K562 (cell line): ENCODE measurements around the gene TMEM132C. TPM values are rescaled to one million over a fixed set of nuclear protein-coding genes. Genes with fewer than 3 reads are reported as not detected.

Source experiments
- ATAC-seq: fragments of 200-7000 bp; cut with Tn5 transposase; 3 replicates; pipeline ENCODE4 v1.9.1; 2020; ENCODE audit warnings: moderate library complexity
- BruUV-seq: library from RNA; stranded (reverse); fragments of 400-500 nt; replicated peaks from 2 replicates; lab custom pipeline; 2021; lab: Mats Ljungman, UMichigan
- CTCF ChIA-PET: fragments of 300-600 bp; formaldehyde crosslinking; extraction: SDS; loops from one replicate; lab custom pipeline; 2021; ENCODE audit warnings: low intra/inter-chr PET ratio; lab: Yijun Ruan, JAX
- POLR2A ChIA-PET: fragments of 300-600, 350-650 bp; sonication (Branson Sonifier 250); formaldehyde crosslinking; extraction: SDS; loops from one replicate; lab custom pipeline; 2021; ENCODE audit warnings: antibody characterized with exemption, inconsistent platforms; lab: Yijun Ruan, JAX
- DNase-seq, 4 experiments: peaks; one replicate each; pipeline versions ENCODE4 v3.0.0 to v3.0.0-alpha.2; 2011 to 2018; ENCODE audit warnings: low spot score in 3 of 4, mixed read lengths in 3 of 4; ENCODE audit errors: extremely low read depth in 1 of 4
- FAIRE-seq: peaks from 2 replicates; lab custom pipeline; 2011; peaks lifted over from hg19 to GRCh38; lab: Jason Lieb, UNC
- H2AFZ ChIP-seq: 2 replicates; pipeline ENCODE4 v1.6.0; 2011; ENCODE audit warnings: low read depth, low read length, control low read depth, inconsistent platforms
- H3K27ac ChIP-seq: fragments of 200-600 bp; 3 replicates; pipeline ENCODE4 v1.8.0; 2011; ENCODE audit warnings: low read depth, mild to moderate bottlenecking, control low read depth, inconsistent platforms, low read length, moderate library complexity, mixed read lengths; ENCODE audit errors: extremely low read depth
- H3K27me3 ChIP-seq, 2 experiments: fragments of 300-600 bp in 1 of 2; 2 replicates in 1 of 2; 3 replicates in 1 of 2; pipeline versions ENCODE4 v1.6.0 to v1.8.0; 2011; ENCODE audit warnings: inconsistent platforms in 2 of 2, low read length in 2 of 2, mild to moderate bottlenecking in 1 of 2, mixed read lengths in 1 of 2, moderate library complexity in 1 of 2; ENCODE audit not compliant: control insufficient read depth in 2 of 2, insufficient read depth in 2 of 2
- H3K36me3 ChIP-seq: fragments of 300-600 bp; 3 replicates; pipeline ENCODE4 v1.8.0; 2011; ENCODE audit warnings: mild to moderate bottlenecking, low read length, inconsistent platforms; ENCODE audit not compliant: control insufficient read depth, insufficient read depth
- H3K4me1 ChIP-seq, 2 experiments: fragments of 200-600 bp in 1 of 2; replicated peaks in 1 of 2; 2 replicates in 1 of 2; 3 replicates in 1 of 2; pipeline versions ENCODE4 v1.5.1 to v1.8.0; 2011; ENCODE audit warnings: inconsistent platforms in 2 of 2, low read length in 2 of 2, mild to moderate bottlenecking in 1 of 2, mixed read lengths in 1 of 2, moderate library complexity in 1 of 2; ENCODE audit not compliant: control insufficient read depth in 2 of 2, insufficient read depth in 2 of 2
- H3K4me2 ChIP-seq: 2 replicates; pipeline ENCODE4 v1.6.1; 2011; ENCODE audit warnings: low read length, control low read depth, inconsistent platforms, mixed read lengths; ENCODE audit not compliant: insufficient read depth
- H3K4me3 ChIP-seq: fragments of 200-600 bp; sonication (generic), shearing (Covaris generic); 2 replicates; pipeline ENCODE4 v1.5.1; 2016; ENCODE audit warnings: control low read depth, inconsistent platforms
- H3K79me2 ChIP-seq: fragments of 200-600 bp; 3 replicates; pipeline ENCODE4 v1.8.0; 2011; ENCODE audit warnings: low read length, inconsistent platforms; ENCODE audit not compliant: control insufficient read depth, insufficient read depth
- H3K9ac ChIP-seq, 2 experiments: 2 replicates each; pipeline versions ENCODE4 v1.6.0 to v1.6.1; 2011; ENCODE audit warnings: low read depth in 2 of 2, low read length in 2 of 2, control low read depth in 1 of 2, inconsistent platforms in 1 of 2, mild to moderate bottlenecking in 1 of 2, mixed read lengths in 1 of 2; ENCODE audit not compliant: insufficient read depth in 1 of 2
- H3K9me1 ChIP-seq: one replicate; pipeline ENCODE4 v1.6.0; 2011; ENCODE audit warnings: inconsistent platforms, mild to moderate bottlenecking, low read length, moderate library complexity; ENCODE audit not compliant: control insufficient read depth, insufficient read depth
- H3K9me3 ChIP-seq: replicated peaks from 2 replicates; pipeline ENCODE4 v1.5.1; 2011; ENCODE audit warnings: low read depth, low read length, inconsistent platforms; ENCODE audit not compliant: control insufficient read depth, insufficient read depth
- H4K20me1 ChIP-seq: replicated peaks from 2 replicates; pipeline ENCODE4 v1.6.1; 2011; ENCODE audit warnings: low read length, inconsistent platforms, mixed read lengths; ENCODE audit not compliant: control insufficient read depth, insufficient read depth
- BCL6 ChIP-seq: fragments of 250-450 bp; sonication (Bioruptor Pico); IDR thresholded peaks from 2 replicates; pipeline ENCODE4 v1.4.0; 2020
- EGR1 ChIP-seq: fragments of 450-650 bp; conservative IDR thresholded peaks from 2 replicates; pipeline ENCODE4 v1.6.1; 2017; ENCODE audit warnings: mild to moderate bottlenecking
- ETV5 ChIP-seq: sonication (generic); formaldehyde crosslinking; IDR thresholded peaks from 2 replicates; pipeline ENCODE4 v1.4.0; 2020; ENCODE audit warnings: low read depth, mild to moderate bottlenecking, missing genetic modification reagents
- HNRNPK ChIP-seq: fragments of 200-400 bp; formaldehyde crosslinking; IDR thresholded peaks from one replicate; pipeline ENCODE4 v1.6.1; 2018; ENCODE audit warnings: mild to moderate bottlenecking, low read depth, low read length; ENCODE audit not compliant: poor library complexity, severe bottlenecking
- RBM14 ChIP-seq: fragments of 200-400 bp; formaldehyde crosslinking; IDR thresholded peaks from 2 replicates; pipeline ENCODE4 v1.6.1; 2018; ENCODE audit warnings: low read depth, mild to moderate bottlenecking, low read length, moderate library complexity, borderline replicate concordance; ENCODE audit not compliant: insufficient read depth
- RREB1 ChIP-seq: fragments of 250-450 bp; sonication (Bioruptor Pico); IDR thresholded peaks from 2 replicates; pipeline ENCODE4 v1.4.0; 2020
- ZFP91 ChIP-seq: sonication (generic); formaldehyde crosslinking; IDR thresholded peaks from 2 replicates; pipeline ENCODE4 v1.8.0; 2022; ENCODE audit warnings: mild to moderate bottlenecking, missing genetic modification reagents
- WGBS: fragments of 100-300 bp; shearing (Covaris generic); methylation state at CpG from one replicate; pipeline ENCODE4 v1.1.6; 2016; ENCODE audit warnings: low coverage, mixed read lengths; ENCODE audit not compliant: insufficient coverage; ENCODE audit errors: missing lambda C conversion rate; 5-methylcytosine and 5-hydroxymethylcytosine counted together
- in situ Hi-C: fragments of 300-500 bp; cut with MboI; formaldehyde crosslinking; loops from 4 replicates; pipeline ENCODE4 v1.15.0; 2018; ENCODE audit warnings: inconsistent platforms, mixed read lengths
- intact Hi-C: fragments of 100-400 bp; cut with micrococcal nuclease; formaldehyde crosslinking; loops from 2 replicates; pipeline ENCODE4 v1.14.2; 2022
- polyA plus RNA-seq, 8 experiments: library from polyadenylated mRNA; depleted of rRNA in 4 of 8; stranded (reverse) in 5 of 8; unstranded in 3 of 8; fragments of >200 nt; fragmentation: Nextera tagmentation in 2 of 8; fragmentation: Illumina TruSeq in 1 of 8; extraction: Ambion mirVana in 2 of 8; extraction: Trizol in 1 of 8; gene quantifications; 2 replicates each; pipeline versions ENCODE4 v1.2.1 to v1.2.3, GENCODE V29; 2011 to 2014; ENCODE audit warnings: inconsistent platforms in 1 of 8, missing spikeins in 1 of 8
- total RNA-seq, 7 experiments: library from RNA; depleted of rRNA in 6 of 7; stranded (reverse); fragments of >200 nt in 6 of 7; fragmentation: Illumina TruSeq in 2 of 7; extraction: Trizol in 2 of 7; gene quantifications; 2 replicates each; pipeline versions ENCODE4 v1.2.1 to v1.2.3, GENCODE V29; 2011 to 2021; ENCODE audit warnings: low replicate concordance in 1 of 7

TMEM132C gene
- total and polyA plus RNA-seq, 9 of the 15 experiments (the other 6 are each of a cell fraction or from before 2014, with no cell fraction given), result not detected

GRCh38 chr12:128567730-128568129 is 300.8 kb downstream of the TMEM132C start:
- DNase-seq (no peak), ATAC-seq (no peak), FAIRE-seq (no peak)
- TF ChIP-seq HNRNPK (no peak), EGR1 (no peak), RREB1 (CRISPR knock-in tag) (no peak), RBM14 (no peak), BCL6 (no peak), ETV5 (no peak), ZFP91 (CRISPR knock-in tag) (no peak)
- no peaks in the 10 kb centered on the region for H3K27me3 ChIP-seq
- no TSS peak for BruUV-seq
- no peaks in the 10 kb centered on the region for H4K20me1 ChIP-seq
- H3K4me1 ChIP-seq, result no peaks in the 10 kb centered on the region
- no peaks in the 10 kb centered on the region for H3K9me1 ChIP-seq
- no peak overlapping the region for H3K9ac ChIP-seq
- H3K36me3 ChIP-seq, result no peaks in the 10 kb centered on the region
- H3K9me3 ChIP-seq, result no peaks in the 10 kb centered on the region
- ChIA-PET CTCF (no interaction called here), POLR2A (no interaction called here)
- H3K79me2 ChIP-seq, result no peaks in the 10 kb centered on the region
- no peak overlapping the region for H3K4me2 ChIP-seq
- in situ Hi-C loops (no loop called here), intact Hi-C loops (no loop called here)
- no peak overlapping the region for H2AFZ ChIP-seq
- no peak overlapping the region for H3K4me3 ChIP-seq
- H3K27ac ChIP-seq, result no peak overlapping the region
- 2% methylated on average over 7 of the region's 7 CpGs for WGBS
